Upper lobe of left lung (tissue), 6 donors: Measurements from ENCODE around the gene STYK1. TPM values are rescaled to one million over a fixed set of nuclear protein-coding genes. Genes with fewer than 3 reads are reported as not detected.
"Not testable (repeated sequence)": the region's sequence is repeated elsewhere in the genome, so short reads cannot be mapped to it uniquely, and the experiment has no call there.

ENCODE experiments used
- ATAC-seq, 2 donors: fragments of 200-7000 bp; cut with Tn5 transposase; one replicate each; pipeline ENCODE4 v1.9.1; 2022; ENCODE audit warnings: mild to moderate bottlenecking in 2 of 2, moderate library complexity in 2 of 2; ENCODE audit not compliant: low FRiP score in 2 of 2
- DNase-seq, 2 donors: peaks; one replicate each; pipeline ENCODE4 v3.0.0-alpha.2; 2019 to 2020
- H3K27ac ChIP-seq, 4 donors: fragments of 200-600 bp; sonication (generic); one replicate each; pipeline ENCODE4 v1.5.1; 2016 to 2019
- H3K27me3 ChIP-seq, 4 donors: fragments of 200-600 bp; sonication (generic); one replicate each; pipeline ENCODE4 v1.5.1; 2017 to 2019
- H3K36me3 ChIP-seq, 4 donors: fragments of 200-600 bp; sonication (generic); one replicate each; pipeline ENCODE4 v1.5.1; 2016 to 2019
- H3K4me1 ChIP-seq, 4 donors: fragments of 200-600 bp; sonication (generic); one replicate each; pipeline ENCODE4 v1.5.1; 2018 to 2019
- H3K4me3 ChIP-seq, 4 donors: fragments of 200-600 bp; sonication (generic); one replicate each; pipeline ENCODE4 v1.5.1; 2017 to 2019; ENCODE audit warnings: mild to moderate bottlenecking in 2 of 4, moderate library complexity in 1 of 4
- H3K9me3 ChIP-seq, 4 donors: fragments of 200-600 bp; sonication (generic); one replicate each; pipeline ENCODE4 v1.5.1; 2018 to 2019
- CTCF ChIP-seq, 6 experiments: fragments of 450-650 bp in 4 of 6; fragments of 200-600 bp in 2 of 6; sonication (generic) in 2 of 6; IDR thresholded peaks; one replicate each; pipeline ENCODE4 v1.5.1; 2016 to 2019; ENCODE audit warnings: antibody characterized with exemption in 6 of 6
- EP300 ChIP-seq, 4 donors: sonication (generic); formaldehyde crosslinking; IDR thresholded peaks; one replicate each; pipeline ENCODE4 v1.5.1; 2017; ENCODE audit warnings: antibody characterized with exemption in 4 of 4, control low read depth in 2 of 4
- POLR2A ChIP-seq, 4 donors: fragments of 450-650 bp; IDR thresholded peaks; one replicate each; pipeline ENCODE4 v1.5.1; 2016 to 2017; ENCODE audit warnings: antibody characterized with exemption in 4 of 4, mild to moderate bottlenecking in 2 of 4
- POLR2AphosphoS5 ChIP-seq, 2 donors: sonication (generic); formaldehyde crosslinking; IDR thresholded peaks; one replicate each; pipeline ENCODE4 v1.5.1; 2017; ENCODE audit warnings: antibody characterized with exemption in 2 of 2
- WGBS, 2 donors: methylation state at CpG; one replicate each; pipeline ENCODE4 v1.1.5; 2017 to 2018; 5-methylcytosine and 5-hydroxymethylcytosine counted together
- total RNA-seq, 6 donors: library from RNA; depleted of rRNA in 4 of 6; stranded (reverse); fragments of >200 nt in 4 of 6; gene quantifications; one replicate each; pipeline versions ENCODE4 v1.1.0 to v1.2.1, GENCODE V29; 2016 to 2021
- donor health status: DM: no; HTN: no; CAD: no; lungs with moderate emphysema.
- donor health status: DM: no; HTN: yes; CAD: no; lungs with severe emphysema.

STYK1 gene
- total RNA-seq, 6 donors from 2014 or later = 0.30 to 21.9 (median 1.1) TPM

- H3K9me3 ChIP-seq, H3K4me1 ChIP-seq, H3K36me3 ChIP-seq, H3K4me3 ChIP-seq, ATAC-seq, H3K27me3 ChIP-seq: not testable (repeated sequence)
- TF ChIP-seq EP300 (IDR thresholded peaks at IDR 0.05) = peak in 1 of 4 donors; percentile 80
- peak overlapping the region in 1 of 4 donors; percentile 41 for H3K27ac ChIP-seq
- DNase-seq = peak in 1 of 2 donors; percentile 25
- 58 to 59% methylated on average over 1 to 3 of the region's 3 CpGs for WGBS, 2 donors
Observed at GRCh38 chr12:10572021-10572490, 101.8 kb downstream of the STYK1 start.

- H3K4me3 ChIP-seq = no peak overlapping the region
- no peaks in the 10 kb centered on the region for H3K4me1 ChIP-seq
- no peak overlapping the region for H3K27ac ChIP-seq
- H3K36me3 ChIP-seq = no peaks in the 10 kb centered on the region
- no peak for TF ChIP-seq POLR2AphosphoS5 (IDR thresholded peaks at IDR 0.05)
- no peak for TF ChIP-seq CTCF (IDR thresholded peaks at IDR 0.05)
- no peak for TF ChIP-seq POLR2A (IDR thresholded peaks at IDR 0.05)
- TF ChIP-seq EP300 (IDR thresholded peaks at IDR 0.05) = no peak
- no peak for ATAC-seq
- H3K27me3 ChIP-seq = no peaks in the 10 kb centered on the region
- DNase-seq = no peak
- WGBS, 2 donors = 89 to 91% methylated on average over 11 of the region's 11 CpGs
- no peaks in the 10 kb centered on the region for H3K9me3 ChIP-seq
Observed at GRCh38 chr12:10571141-10571540, 102.7 kb downstream of the STYK1 start.

Other genes with a start within 250 kb of the STYK1 start
- 1 to 10 TPM in 5 of 6 donors, under 1 TPM in 1; 0.88 to 9.7 (median 2.3) TPM for gene KLRC2, start 238.0 kb downstream of the STYK1 start, total RNA-seq
- gene KLRC1, start 220.7 kb downstream of the STYK1 start, total RNA-seq = 1 to 10 TPM in 5 of 6 donors, under 1 TPM in 1; 0.72 to 3.8 (median 1.2) TPM
- gene EIF2S3B, start 168.2 kb downstream of the STYK1 start, total RNA-seq = under 1 TPM in 2 of 6 donors, not detected in 4; 0.30 to 0.60 TPM
- 10 to 100 TPM in 5 of 6 donors, 1 to 10 TPM in 1; 7.8 to 21.0 (median 13.7) TPM for gene MAGOHB, start 60.4 kb downstream of the STYK1 start, total RNA-seq
- gene YBX3, start 49.3 kb upstream of the STYK1 start, total RNA-seq = 100 to 1,000 TPM; 216 to 360 (median 287) TPM
- gene TAS2R7, start 128.6 kb upstream of the STYK1 start, total RNA-seq = under 1 TPM in 1 of 6 donors, not detected in 5; 0.98 TPM
- gene TAS2R8, start 133.2 kb upstream of the STYK1 start, total RNA-seq = not detected
- gene TAS2R9, start 136.1 kb upstream of the STYK1 start, total RNA-seq = not detected
- gene TAS2R10, start 152.3 kb upstream of the STYK1 start, total RNA-seq = 1 to 10 TPM in 1 of 6 donors, under 1 TPM in 2, not detected in 3; 0.29 to 4.4 (median 0.46) TPM
- 10 to 100 TPM in 2 of 6 donors, 1 to 10 TPM in 3, under 1 TPM in 1; 0.71 to 34.6 (median 2.5) TPM for gene PRR4, start 175.4 kb upstream of the STYK1 start, total RNA-seq
- gene PRH1, start 210.2 kb upstream of the STYK1 start, total RNA-seq = 10 to 100 TPM in 5 of 6 donors, 1 to 10 TPM in 1; 6.5 to 43.9 (median 34.4) TPM
- 1 to 10 TPM in 4 of 6 donors, under 1 TPM in 2; 0.61 to 6.8 (median 2.5) TPM for gene TAS2R13, start 235.5 kb upstream of the STYK1 start, total RNA-seq